GM18526 (cell line): ENCODE measurements around the gene DSCAML1.

Experiments
- POLR2A ChIP-seq: IDR thresholded peaks from 3 replicates; pipeline ENCODE4 v1.6.1; 2011; ENCODE audit not compliant: insufficient read length; ENCODE audit errors: extremely low read depth

Gene DSCAML1

DNA sequence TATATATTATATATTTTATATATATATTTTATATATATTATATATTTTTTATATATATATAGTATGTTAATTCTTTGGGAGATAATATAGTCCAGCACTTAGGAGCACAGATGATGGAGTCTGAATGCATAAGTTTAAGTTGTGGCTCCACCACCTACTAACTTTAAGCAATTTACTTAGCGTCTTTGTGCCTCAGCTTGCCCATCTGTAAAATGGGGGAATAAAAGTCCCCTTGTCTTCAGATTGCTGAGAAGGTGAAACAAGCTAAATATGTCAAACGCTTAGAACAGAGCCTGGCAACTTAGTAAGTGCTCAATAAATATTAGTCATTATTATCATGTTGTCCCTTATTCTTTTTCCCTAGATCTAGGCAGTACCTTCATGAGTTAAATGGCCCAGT is 27.5 kb downstream of the DSCAML1 start:
- no peak for TF ChIP-seq POLR2A

DNA sequence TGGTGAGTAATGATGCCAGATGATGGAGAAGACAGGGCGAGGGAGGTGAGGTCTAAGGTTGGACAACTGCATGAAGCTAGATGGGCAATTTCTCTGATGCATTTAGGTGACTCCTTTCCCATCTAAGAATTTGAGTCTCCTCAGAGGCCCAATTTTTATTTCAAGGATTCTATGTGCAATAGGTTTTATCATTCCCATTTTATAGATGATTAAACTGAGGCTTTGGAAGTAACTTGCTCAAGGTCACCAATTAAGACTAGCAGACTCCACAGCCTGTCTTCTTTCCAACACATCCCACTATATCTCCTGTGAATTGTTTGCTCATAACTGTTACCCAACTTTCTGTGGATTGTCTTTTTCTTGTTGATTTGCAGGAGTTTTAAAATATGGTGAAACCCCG is 28.5 kb downstream of the DSCAML1 start:
- no peak for TF ChIP-seq POLR2A

DNA sequence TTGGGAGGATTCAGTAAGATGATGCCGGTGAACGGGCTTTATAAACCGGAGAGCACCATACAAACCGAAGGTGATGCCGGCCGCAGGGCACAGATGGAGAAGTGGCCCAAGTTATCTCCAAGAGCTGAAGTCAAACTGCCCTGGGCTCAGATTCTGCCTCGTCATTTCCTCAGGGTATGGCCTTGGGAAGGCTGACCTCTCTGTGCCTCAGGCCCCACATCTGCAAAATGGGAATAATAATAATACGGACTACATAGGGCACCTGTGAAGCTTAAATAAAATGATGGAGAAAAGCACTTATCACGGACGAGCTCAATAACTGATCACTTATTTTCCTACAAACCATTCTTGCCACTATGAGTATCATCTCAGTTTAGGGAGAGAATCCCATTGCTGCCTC is 29.9 kb downstream of the DSCAML1 start:
- TF ChIP-seq POLR2A = no peak

DNA sequence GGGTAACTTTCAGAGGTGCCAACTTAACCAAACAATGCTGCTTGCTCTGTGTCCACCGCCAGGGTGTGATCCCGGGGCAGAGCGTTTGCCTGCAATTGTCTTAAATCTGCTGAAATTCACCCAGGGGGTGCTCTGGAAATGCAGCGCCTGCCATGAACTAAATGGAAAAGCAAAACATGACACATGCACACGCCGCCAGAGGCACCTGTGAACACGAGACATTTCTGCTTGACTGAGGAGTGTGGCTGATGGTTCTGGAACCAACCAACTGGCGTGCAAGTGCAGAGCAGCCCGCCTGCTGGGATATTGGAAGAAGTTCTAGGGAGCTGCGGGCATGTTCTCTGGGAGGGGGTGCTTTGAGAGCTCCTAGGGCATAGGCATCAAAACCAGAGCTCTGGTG is 30.4 kb downstream of the DSCAML1 start:
- TF ChIP-seq POLR2A = no peak

DNA sequence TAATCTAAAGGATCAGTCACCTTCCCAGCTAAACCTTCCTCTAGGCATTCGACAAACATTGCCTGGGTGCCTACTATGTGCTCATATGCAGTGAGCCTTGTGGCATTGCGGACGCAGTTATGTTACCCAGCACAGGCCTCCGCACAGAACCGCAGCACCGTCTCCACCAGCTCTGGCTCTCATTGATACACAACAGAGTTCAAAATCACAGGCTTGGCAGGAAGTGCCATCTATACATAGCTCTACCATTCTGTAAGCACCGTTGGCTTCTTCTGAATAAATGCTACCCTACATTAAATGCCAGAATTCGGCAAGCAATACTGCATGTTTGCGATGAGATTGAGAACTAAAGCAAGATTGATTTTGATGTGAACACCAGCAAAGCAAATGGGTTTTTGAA is 31.0 kb downstream of the DSCAML1 start:
- no peak for TF ChIP-seq POLR2A

DNA sequence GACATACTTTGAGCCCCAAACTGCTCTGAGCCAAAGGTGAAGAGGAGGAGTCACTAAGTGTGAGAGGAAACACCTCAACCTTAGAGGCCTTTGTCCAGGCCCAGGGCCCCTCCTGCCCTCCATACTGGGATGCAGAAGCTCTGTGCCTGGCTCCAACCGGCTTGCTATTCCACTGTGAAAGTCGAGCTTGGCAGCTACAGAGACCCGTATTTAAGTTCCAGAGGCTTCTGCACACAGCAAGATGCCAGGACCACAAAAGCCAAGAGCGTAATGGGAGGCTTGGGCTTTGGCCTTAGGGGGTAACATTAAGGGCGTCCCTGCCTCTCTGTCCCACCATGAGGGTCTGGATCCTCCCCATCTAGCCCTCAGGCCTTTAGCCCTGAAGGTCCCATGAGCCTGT is 31.9 kb downstream of the DSCAML1 start:
- TF ChIP-seq POLR2A = no peak

DNA sequence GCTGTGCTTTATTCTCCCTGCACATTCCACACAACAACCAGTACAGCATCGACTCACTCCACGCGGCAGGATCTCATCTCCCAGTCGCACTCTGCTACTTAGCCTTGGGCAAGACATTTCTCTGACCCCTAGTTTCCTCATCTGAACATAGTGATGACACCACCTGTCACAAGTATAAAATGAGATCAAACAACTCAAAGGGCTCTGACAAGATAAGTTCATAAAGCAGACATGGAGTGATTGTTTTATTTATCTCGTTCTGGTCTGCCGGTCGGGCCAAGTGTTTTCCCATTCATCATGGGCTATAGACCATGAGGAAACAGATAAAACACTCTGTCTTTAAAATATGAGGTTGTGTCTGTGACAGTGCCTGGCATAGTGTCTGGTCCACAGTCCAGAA is 35.0 kb downstream of the DSCAML1 start:
- TF ChIP-seq POLR2A = no peak

DNA sequence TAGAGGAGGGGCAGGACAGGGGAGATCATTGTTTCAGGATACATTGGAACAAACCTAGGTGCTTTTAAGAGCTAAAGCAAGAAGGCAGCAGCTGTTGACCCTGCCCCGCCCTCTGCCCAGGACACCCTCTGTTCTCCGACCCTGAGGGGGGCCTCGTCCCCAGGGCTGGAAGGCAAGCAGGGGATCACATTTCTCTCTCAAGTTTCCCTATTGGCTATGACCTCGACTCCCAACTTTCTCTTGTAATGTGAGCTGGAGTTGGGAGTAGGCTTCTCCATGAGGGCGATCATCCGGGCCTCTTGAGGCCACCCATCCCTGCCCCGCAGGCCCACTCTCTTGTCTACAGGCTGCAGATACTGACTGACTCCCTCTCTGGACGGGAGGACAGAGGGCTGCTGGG is 37.7 kb downstream of the DSCAML1 start:
- TF ChIP-seq POLR2A = no peak

DNA sequence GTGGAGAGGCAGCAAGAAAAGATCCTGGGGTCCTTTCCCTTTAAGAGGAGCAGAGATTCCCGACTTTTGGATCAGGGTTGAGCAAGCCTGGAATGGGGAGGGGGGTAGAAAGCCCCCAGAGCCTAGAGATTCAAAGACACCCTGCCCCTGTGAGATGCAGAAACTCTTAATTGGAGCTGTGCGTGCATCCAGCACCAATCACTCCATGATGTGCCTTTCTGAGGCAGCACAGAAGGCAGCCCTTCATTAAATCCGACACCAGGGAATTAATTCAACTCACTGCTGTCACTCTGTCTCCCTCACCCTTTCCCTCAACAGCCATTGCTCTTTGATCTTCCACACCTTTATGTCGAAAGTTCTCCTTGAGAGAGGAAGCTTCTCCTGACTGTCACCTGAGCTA is 43.0 kb downstream of the DSCAML1 start:
- TF ChIP-seq POLR2A = no peak

DNA sequence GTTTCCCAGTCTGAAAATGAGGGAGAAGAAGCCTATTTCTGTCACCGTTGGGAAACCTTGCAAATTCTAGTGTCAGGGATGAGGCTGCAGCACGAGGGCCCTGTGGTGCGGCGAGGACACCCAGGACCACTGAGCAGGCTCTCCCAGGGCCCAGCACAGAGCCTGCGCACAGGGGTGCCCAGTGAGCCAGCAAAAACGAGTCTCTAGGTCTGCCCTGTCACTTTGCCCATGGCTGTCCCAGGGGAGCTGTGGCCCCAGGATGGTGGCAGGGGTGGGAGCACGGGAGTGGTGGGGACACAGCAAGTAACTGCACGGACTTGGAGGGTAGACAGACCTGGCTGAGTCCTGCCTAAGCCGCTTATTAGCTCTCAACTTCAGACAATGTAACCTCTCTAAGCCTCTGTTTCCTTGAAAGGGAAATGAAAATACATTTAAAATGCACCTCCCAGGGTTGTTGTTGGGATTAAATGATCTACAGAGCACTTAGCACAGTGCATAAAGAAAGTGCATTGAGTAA is 44.2 kb downstream of the DSCAML1 start:
- TF ChIP-seq POLR2A = no peak

DNA sequence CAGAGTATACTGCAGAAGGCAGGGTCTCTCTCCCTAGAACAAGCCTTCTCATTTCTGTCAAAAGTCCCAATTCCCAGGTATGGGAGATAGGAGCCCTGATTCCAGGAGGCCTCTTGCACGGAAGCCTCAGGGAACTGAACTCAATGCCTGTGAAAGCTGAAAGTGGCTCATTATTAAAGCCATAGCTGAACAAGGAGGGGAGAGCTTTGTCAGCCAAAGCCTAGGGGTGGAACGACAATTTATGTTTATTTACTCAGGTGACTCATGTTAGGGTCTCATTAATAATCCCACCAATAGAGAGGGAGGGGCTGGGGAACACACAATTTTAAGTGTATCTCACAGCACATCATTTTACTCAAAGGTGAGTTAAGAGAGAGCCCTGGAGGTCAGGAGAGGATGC is 44.9 kb downstream of the DSCAML1 start:
- TF ChIP-seq POLR2A = no peak

DNA sequence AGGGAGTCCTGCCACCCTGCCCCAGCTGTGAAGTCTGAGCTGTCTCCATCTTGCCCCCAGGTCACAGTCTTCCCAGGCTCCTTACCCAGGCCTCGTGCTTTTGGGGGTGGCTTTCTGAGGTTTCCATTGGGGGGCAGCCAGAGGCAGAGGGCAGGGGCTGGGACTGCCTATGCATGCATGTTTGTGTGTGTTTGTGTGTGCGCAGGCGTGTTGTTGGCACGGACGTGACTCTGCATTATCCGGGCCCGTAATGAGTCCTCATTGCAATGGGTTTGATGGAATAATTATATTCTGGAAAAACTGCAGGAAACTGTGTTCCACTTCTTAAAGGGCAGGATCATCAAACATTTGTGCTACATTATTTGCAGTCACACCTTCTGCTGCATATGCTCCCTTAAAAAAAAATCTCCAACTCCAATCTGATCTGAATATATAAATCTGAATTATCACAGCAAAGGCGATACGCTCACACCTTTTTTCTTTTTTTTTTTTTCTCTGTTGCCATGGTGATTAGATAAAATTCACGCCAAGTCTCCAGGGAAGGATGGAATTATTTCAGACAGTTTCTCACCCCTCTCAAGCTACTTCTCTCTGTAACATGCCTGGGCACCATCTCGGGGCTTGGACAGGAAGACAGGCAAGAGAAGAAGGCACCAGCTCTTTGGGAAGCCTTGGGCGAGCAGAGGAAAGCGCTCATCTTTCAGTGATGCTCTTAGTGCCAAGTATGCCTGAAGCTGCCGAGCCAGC is 45.9 kb downstream of the DSCAML1 start:
- no peak for TF ChIP-seq POLR2A

DNA sequence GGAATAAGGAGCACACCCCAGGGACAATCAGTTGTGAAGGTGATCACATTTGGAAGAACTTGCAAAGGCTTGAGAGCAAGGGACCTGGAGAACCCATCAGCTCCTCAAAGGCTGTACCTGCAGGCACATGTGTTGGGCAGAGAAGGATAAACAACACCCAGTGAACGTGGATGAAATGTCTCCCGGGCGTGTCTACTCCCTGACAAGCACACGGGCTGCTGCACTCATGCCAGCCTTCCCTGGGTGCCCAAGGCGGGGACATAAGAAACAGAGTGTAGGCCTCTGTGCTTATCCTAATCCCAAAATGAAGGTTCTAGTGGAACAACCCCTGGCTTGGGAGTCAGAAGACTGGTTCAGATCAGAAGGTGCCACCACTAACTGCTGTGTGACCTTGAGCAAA is 46.7 kb downstream of the DSCAML1 start:
- TF ChIP-seq POLR2A = no peak

DNA sequence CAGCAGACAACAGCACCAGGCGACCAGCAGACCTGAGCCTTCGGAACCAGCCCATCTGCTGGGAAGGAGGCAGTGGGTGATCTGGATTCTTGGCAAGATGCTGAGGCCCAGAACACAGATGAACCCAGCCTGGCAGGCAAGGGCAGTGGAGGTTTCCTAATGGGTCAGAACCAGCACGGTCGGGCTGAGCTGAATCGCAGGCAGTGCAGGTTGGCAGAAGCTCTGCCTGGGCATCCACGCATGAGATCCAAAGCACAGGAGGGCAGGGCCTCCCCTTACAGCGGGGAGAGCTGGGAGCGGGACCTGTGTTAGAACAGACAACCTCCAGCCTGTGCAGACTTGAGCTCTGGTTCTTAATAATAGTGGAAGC is 47.5 kb downstream of the DSCAML1 start:
- no peak for TF ChIP-seq POLR2A

DNA sequence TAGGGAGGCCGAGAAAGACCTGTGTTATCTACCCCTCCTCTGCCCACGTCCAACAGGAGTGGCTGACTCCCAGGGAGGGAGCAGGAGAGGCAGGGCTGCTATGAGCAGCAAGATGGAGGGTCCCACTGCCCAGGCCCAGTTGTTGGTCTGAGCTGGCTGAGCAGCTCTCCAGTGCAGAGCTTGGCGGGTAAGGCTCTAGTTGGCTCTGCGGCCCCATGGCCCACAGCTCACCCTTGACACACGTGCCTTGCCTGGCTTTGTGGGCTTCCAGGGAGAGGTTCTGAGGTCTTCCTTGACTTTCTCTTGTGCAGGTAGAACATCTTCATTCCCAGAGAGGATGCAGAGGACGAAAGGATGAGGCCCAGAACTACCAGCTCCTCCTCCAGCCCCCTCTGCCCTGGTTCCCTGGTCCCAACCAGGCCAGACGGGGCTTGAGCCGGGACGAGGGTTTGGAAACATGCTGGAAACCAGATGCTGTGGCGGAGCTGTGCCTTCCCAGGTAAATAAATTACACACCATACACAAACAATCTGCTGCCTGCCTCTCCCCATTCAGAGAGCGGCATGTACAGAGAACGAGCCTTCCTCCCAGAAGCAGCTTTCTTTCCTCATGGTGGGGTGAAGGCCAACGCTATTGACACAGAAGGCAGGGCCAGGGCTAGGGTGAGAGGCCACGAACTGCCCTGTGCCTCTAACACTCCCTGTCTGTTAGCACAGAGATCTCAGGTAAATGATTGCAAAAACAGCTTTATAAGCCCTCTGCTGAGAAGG is 48.1 kb downstream of the DSCAML1 start:
- no peak for TF ChIP-seq POLR2A

DNA sequence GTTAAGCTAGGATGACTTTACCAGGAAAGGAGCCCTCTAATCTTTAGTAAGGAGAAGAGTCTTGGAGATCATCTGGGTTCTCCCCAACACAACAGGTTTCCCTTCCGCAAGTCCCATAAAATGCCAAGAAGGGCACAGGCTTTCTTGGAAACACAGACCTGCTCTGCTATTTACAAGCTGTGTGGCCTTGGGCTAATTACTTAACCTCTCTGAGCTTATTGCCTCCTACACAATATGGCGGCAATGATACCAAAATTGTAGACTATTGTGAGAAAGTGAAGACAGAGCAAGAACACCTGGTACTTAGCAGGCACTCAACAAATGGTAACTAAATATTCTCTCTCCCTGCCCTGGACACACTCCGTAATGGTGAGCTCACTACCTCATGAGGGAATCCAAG is 49.1 kb downstream of the DSCAML1 start:
- no peak for TF ChIP-seq POLR2A
